Measurements from ENCODE around the gene RBM4B.
A peak's percentile ranks its signal among the peaks of the same experiment; 100 is the strongest.

Gene RBM4B

DNA sequence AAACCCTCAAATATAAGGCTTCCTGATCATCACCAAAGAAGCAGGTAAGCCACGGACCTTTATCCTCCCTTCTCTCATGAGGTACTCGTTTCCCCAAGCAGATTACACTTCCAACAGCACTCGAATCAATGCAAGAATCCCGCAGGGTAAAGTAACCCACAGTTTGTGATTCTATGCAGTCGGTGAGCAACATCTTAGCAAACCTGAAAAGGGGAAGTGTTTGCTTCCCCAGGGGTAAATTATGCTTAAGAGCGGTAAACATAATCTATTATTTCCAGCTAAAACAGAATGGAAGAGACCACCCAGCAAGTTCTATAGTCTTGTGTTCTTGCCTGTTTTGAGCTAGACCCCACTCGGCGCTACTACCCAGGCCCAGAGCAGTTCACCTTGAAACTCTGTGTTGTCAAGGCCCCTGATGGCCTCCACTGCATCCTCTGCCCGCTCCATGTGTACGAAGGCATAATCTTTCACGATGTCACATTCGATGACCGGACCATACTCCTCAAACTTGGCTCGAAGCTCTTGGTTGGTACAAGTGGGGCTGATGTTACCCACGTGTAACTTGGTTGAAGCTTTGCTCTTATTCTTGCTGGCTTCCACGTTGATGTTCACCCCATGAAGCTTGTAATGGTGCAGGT, 1.3 kb downstream of the RBM4B start:
- TF ChIP-seq Cebpa-rat (IDR thresholded peaks at IDR 0.05) = no peak
- Histone ChIP-seq H3K36me3 (peaks cover 0 to 43% (median 21%) of the 10 kb centered on the region in 11 experiments; a peak in 11 of 22 replicates), H3K4me3 (peak overlapping the region; percentile 62 to 78 (median 72)), H3K4me2 (peak overlapping the region; percentile 94 to 99 (median 97)), H4K20me1 (peaks cover 0 to 59% (median 44%) of the 10 kb centered on the region in 11 experiments; a peak in 16 of 22 replicates), H3K27ac (peak overlapping the region in 5 of 11 experiments; percentile 1 to 91 (median 31); a peak in 8 of 22 replicates), H3K9me3 (replicated peaks in 1 of 11) (peaks cover 0 to 6% (median 0%) of the 10 kb centered on the region in 11 experiments; a peak in 1 of 22 replicates), H3K27me3 (no peaks in the 10 kb centered on the region), H3K9ac (peak overlapping the region; percentile 29 to 89 (median 85); a peak in 18 of 22 replicates), H3K4me1 (peaks cover 33 to 66% (median 46%) of the 10 kb centered on the region in 10 experiments)

- TF ChIP-seq Cebpa-rat (IDR thresholded peaks at IDR 0.05) = no peak
- Histone ChIP-seq H3K27ac (no peak overlapping the region), H3K9ac (peak overlapping the region in 2 of 11 experiments; percentile 86 to 87; a peak in 3 of 22 replicates), H3K9me3 (replicated peaks in 1 of 11) (no peaks in the 10 kb centered on the region), H3K4me2 (peak overlapping the region; percentile 94 to 99 (median 97)), H3K36me3 (peaks cover 0 to 55% (median 32%) of the 10 kb centered on the region in 11 experiments; a peak in 15 of 22 replicates), H3K4me3 (peak overlapping the region in 8 of 10 experiments; percentile 62 to 78 (median 72); a peak in 9 of 20 replicates), H4K20me1 (peaks cover 8 to 72% (median 57%) of the 10 kb centered on the region in 11 experiments; a peak in 20 of 22 replicates), H3K27me3 (no peaks in the 10 kb centered on the region), H3K4me1 (peaks cover 33 to 56% (median 46%) of the 10 kb centered on the region in 10 experiments)
Observed at GRCh38 chr11:66674964-66675602, 2.6 kb downstream of the RBM4B start.

- no peak overlapping the region for H3K27ac ChIP-seq
- H3K36me3 ChIP-seq = peaks cover 34 to 92% (median 64%) of the 10 kb centered on the region in 11 experiments
- H3K4me3 ChIP-seq = no peak overlapping the region
- H3K27me3 ChIP-seq = no peaks in the 10 kb centered on the region
- H4K20me1 ChIP-seq = peaks cover 37 to 100% (median 96%) of the 10 kb centered on the region in 11 experiments; a peak in 21 of 22 replicates
- H3K9me3 ChIP-seq (replicated peaks in 1 of 11) = no peaks in the 10 kb centered on the region
- no peak for TF ChIP-seq Cebpa-rat (IDR thresholded peaks at IDR 0.05)
- H3K4me2 ChIP-seq = no peak overlapping the region
- H3K9ac ChIP-seq = no peak overlapping the region
- H3K4me1 ChIP-seq = peaks cover 14 to 36% (median 30%) of the 10 kb centered on the region in 10 experiments
Observed at GRCh38 chr11:66670816-66671215, 6.9 kb downstream of the RBM4B start.

GRCh38 chr11:66665369-66665768, 12.3 kb downstream of the RBM4B start:
- Histone ChIP-seq H3K4me2 (no peak overlapping the region), H3K4me3 (no peak overlapping the region), H3K4me1 (peaks cover 0 to 6% (median 0%) of the 10 kb centered on the region in 10 experiments; a peak in 6 of 20 replicates), H3K27ac (no peak overlapping the region), H3K27me3 (no peaks in the 10 kb centered on the region), H4K20me1 (peaks cover 68 to 100% (median 98%) of the 10 kb centered on the region in 11 experiments; a peak in 21 of 22 replicates), H3K9me3 (replicated peaks in 1 of 11) (no peaks in the 10 kb centered on the region), H3K9ac (no peak overlapping the region), H3K36me3 (peaks cover 82 to 99% (median 96%) of the 10 kb centered on the region in 11 experiments)
- no peak for TF ChIP-seq Cebpa-rat (IDR thresholded peaks at IDR 0.05)

DNA sequence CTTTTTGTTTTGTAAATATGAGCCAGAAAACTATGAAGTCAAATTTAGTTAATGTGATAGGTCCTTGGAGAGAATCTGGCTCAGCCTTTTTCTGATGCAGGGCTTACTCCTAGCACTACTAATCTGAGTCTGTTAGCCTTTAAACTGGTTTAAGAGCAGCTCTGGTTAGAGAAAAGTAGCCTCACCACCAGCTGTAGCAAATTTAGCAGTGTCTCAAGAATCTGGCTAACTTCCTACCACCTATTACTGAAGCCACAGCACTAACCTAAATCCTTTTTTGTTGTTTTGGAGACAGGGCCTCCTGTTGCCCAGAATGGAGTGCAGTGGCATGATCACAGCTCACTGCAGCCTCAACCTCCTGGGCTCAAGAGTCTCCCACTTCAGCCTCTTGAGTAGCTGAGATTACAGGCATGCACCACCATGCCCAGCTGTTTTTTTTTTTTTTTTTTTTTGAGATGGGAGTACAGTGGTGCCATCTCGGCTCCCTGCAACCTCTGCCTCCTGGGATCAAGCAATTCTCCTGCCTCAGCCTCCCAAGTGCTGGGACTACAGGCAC, 13.9 kb downstream of the RBM4B start:
- Histone ChIP-seq H3K4me2 (no peak overlapping the region), H3K36me3 (peaks cover 81 to 100% (median 97%) of the 10 kb centered on the region in 11 experiments), H3K9me3 (replicated peaks in 1 of 11) (no peaks in the 10 kb centered on the region), H3K4me1 (peaks cover 0 to 16% (median 7%) of the 10 kb centered on the region in 10 experiments; a peak in 12 of 20 replicates), H3K27ac (no peak overlapping the region), H3K27me3 (no peaks in the 10 kb centered on the region), H3K9ac (no peak overlapping the region), H3K4me3 (no peak overlapping the region), H4K20me1 (peaks cover 77 to 100% (median 97%) of the 10 kb centered on the region in 11 experiments; a peak in 21 of 22 replicates)
- TF ChIP-seq Cebpa-rat (IDR thresholded peaks at IDR 0.05) = no peak

GRCh38 chr11:66659763-66660162, 17.9 kb downstream of the RBM4B start:
- Histone ChIP-seq H3K4me2 (peak overlapping the region in 4 of 11 experiments; percentile 5 to 72 (median 52); a peak in 6 of 22 replicates), H3K9me3 (replicated peaks in 1 of 11) (no peaks in the 10 kb centered on the region), H4K20me1 (peaks cover 58 to 100% (median 98%) of the 10 kb centered on the region in 11 experiments; a peak in 21 of 22 replicates), H3K4me1 (peaks cover 0 to 16% (median 7%) of the 10 kb centered on the region in 10 experiments; a peak in 9 of 20 replicates), H3K4me3 (no peak overlapping the region), H3K27ac (peak overlapping the region in 6 of 11 experiments; percentile 1 to 44 (median 16); a peak in 8 of 22 replicates), H3K27me3 (no peaks in the 10 kb centered on the region), H3K36me3 (peaks cover 65 to 100% (median 95%) of the 10 kb centered on the region in 11 experiments), H3K9ac (no peak overlapping the region)
- TF ChIP-seq Cebpa-rat (IDR thresholded peaks at IDR 0.05) = no peak

- H3K4me2 ChIP-seq = no peak overlapping the region
- no peak overlapping the region for H3K4me3 ChIP-seq
- no peak overlapping the region for H3K9ac ChIP-seq
- H4K20me1 ChIP-seq = peaks cover 73 to 100% (median 100%) of the 10 kb centered on the region in 11 experiments; a peak in 21 of 22 replicates
- H3K4me1 ChIP-seq = no peaks in the 10 kb centered on the region
- H3K27ac ChIP-seq = no peak overlapping the region
- no peaks in the 10 kb centered on the region for H3K27me3 ChIP-seq
- H3K36me3 ChIP-seq = peaks cover 70 to 100% (median 97%) of the 10 kb centered on the region in 11 experiments
- no peaks in the 10 kb centered on the region for H3K9me3 ChIP-seq (replicated peaks in 1 of 11)
- no peak for TF ChIP-seq Cebpa-rat (IDR thresholded peaks at IDR 0.05)
Observed at GRCh38 chr11:66653123-66653522, 24.6 kb downstream of the RBM4B start.

DNA sequence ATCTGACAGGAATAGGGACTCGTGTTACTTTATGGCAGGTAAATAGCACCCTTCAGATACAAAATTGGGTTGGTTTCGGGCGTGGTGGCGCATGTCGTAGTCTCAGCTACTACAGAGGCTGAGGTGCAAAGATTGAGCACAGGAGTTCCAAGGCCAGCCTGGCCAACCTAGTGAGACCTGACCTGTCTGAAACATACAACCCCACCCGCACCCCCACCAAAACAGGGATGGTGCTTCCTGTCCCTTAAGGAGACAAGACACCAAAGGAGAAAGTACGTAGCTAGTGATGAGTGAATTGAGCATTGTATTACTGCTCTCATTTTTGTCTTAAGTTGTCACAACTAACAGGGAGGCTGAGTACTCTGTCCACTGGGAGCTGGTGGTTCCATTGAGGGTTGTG, 25.0 kb downstream of the RBM4B start:
- H3K4me3 ChIP-seq = no peak overlapping the region
- no peak overlapping the region for H3K27ac ChIP-seq
- peaks cover 78 to 100% (median 100%) of the 10 kb centered on the region in 11 experiments; a peak in 21 of 22 replicates for H4K20me1 ChIP-seq
- TF ChIP-seq Cebpa-rat (IDR thresholded peaks at IDR 0.05) = no peak
- H3K36me3 ChIP-seq = peaks cover 70 to 100% (median 97%) of the 10 kb centered on the region in 11 experiments
- no peaks in the 10 kb centered on the region for H3K27me3 ChIP-seq
- no peaks in the 10 kb centered on the region for H3K9me3 ChIP-seq (replicated peaks in 1 of 11)
- no peak overlapping the region for H3K9ac ChIP-seq
- H3K4me1 ChIP-seq = no peaks in the 10 kb centered on the region
- H3K4me2 ChIP-seq = no peak overlapping the region
